ENCODE data around the gene ENPEP.

Gene ENPEP

DNA sequence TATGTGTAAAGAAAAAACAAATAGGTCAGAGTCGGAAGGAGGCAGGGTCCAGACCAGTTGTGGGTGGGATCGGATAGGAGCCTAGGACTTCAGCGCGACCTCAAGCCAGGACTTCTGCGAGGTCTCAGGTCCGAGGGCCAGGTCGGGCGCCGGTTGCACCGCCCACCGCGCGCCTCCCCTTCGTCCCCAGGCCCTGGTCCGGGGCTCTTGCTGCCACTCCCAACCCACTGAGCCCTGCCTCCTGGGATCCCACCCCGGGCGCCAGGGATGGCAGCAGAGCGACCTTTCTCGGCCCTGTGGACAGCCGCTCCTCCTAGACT, 134.6 kb downstream of the ENPEP start:
- DNase-seq (ENCODE audit: low read depth), result no peak

GRCh38 chr4:110610940-110611831, 135.2 kb downstream of the ENPEP start:
- DNase-seq (ENCODE audit: low read depth), result no peak

- DNase-seq (ENCODE audit: low read depth), result no peak
Observed at GRCh38 chr4:110611968-110612447, 136.1 kb downstream of the ENPEP start.

- no peak for DNase-seq (ENCODE audit: low read depth)
Observed at GRCh38 chr4:110612631-110613269, 136.8 kb downstream of the ENPEP start.

DNA sequence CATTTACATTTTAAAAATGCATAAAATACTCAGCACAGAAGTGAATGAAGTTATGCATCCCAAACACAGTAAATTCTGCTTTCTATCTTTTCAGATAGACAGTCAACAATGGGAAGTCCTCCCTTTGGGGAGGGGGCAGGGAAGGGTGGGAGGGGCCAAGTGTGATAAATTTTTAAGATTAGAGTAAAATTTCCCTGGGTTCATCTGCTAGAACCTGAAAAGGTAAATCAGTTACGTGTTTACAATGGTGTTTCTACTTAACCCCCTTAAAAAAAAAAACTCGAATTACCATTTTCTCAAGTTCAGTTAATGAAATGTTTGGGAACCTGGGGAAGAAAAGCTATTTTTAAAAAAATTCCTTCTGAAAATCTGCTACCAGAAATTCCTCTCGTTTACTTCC, 137.8 kb downstream of the ENPEP start:
- DNase-seq (ENCODE audit: low read depth), result no peak

DNA sequence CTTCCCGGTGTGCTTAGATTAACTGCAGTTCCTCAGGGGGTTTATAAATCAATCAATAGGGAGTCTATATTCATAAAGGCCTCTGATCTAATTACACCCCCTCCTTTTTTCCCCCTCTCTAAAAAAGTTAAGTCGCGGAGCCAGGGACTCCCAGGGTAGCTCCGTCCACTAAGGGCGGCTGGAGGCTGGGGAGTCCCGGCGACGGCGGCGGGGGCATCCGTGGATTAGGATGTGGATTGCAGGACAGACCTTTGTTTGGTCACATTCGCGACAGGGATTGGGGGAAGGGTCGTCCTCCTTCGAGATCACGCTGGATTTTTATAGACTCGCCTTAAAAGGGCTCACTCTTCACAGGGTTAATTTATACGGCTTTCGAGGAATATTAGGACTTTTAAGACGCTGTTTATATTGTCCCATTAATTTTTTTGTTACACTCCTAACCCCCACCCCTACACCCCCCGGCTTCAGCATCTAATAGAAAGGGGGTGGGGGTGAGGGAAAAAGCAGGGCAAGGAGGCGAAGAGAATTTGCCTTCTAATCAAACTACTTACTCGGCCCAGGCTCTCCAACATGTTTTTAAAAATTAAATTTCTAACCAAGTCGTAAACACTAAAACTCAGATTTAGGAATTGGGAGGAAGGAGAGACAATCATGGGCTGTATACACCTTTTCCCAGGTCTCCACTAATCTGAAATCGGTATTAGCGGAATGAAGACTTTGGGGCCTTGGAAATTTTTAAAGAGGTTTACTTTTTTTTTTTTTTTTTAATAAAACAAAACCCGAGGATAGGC, 138.4 kb downstream of the ENPEP start:
- no peak for DNase-seq (ENCODE audit: low read depth)
